ENCODE data around the gene TRHDE. TPM values are rescaled to one million over a fixed set of nuclear protein-coding genes. Genes with fewer than 3 reads are reported as not detected.

Gene TRHDE
- polyA plus RNA-seq, 2 of the 4 experiments (the other 2 are of a cell fraction) = 0.16 to 0.32 TPM

GRCh38 chr12:72692338-72692737, 420.2 kb downstream of the TRHDE start:
- WGBS (ENCODE audit: missing lambda C conversion rate) = 17% methylated on average over 2 of the region's 2 CpGs
- no peak overlapping the region for H3K4me3 ChIP-seq
- TF ChIP-seq TP53 (CRISPR knock-in tag; IDR thresholded peaks at IDR 0.05) = no peak
- TF ChIP-seq CBX8 (IDR thresholded peaks at IDR 0.05) = no peak
- TF ChIP-seq FOSB (CRISPR knock-in tag; IDR thresholded peaks at IDR 0.05) = no peak
- TF ChIP-seq SMC3 (IDR thresholded peaks at IDR 0.05) = no peak
- TF ChIP-seq MAZ (IDR thresholded peaks at IDR 0.05; ENCODE audit: borderline replicate concordance, low read depth, low read length) = no peak
- TF ChIP-seq, protein P1, sequence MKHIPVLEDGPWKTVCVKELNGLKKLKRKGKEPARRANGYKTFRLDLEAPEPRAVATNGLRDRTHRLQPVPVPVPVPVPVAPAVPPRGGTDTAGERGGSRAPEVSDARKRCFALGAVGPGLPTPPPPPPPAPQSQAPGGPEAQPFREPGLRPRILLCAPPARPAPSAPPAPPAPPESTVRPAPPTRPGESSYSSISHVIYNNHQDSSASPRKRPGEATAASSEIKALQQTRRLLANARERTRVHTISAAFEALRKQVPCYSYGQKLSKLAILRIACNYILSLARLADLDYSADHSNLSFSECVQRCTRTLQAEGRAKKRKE (CRISPR knock-in tag; IDR thresholded peaks at IDR 0.05; ENCODE audit: low read depth) = no peak
- no peak for TF ChIP-seq NPAS2 (CRISPR knock-in tag; IDR thresholded peaks at IDR 0.05; ENCODE audit: borderline replicate concordance)
- TF ChIP-seq RCOR1 (IDR thresholded peaks at IDR 0.05; ENCODE audit: low read depth, low read length) = no peak
- TF ChIP-seq POLR2A (IDR thresholded peaks at IDR 0.05; ENCODE audit: low read length) = no peak
- no peak for TF ChIP-seq KDM1A (IDR thresholded peaks at IDR 0.05; ENCODE audit: low read depth)
- TF ChIP-seq, protein P2, sequence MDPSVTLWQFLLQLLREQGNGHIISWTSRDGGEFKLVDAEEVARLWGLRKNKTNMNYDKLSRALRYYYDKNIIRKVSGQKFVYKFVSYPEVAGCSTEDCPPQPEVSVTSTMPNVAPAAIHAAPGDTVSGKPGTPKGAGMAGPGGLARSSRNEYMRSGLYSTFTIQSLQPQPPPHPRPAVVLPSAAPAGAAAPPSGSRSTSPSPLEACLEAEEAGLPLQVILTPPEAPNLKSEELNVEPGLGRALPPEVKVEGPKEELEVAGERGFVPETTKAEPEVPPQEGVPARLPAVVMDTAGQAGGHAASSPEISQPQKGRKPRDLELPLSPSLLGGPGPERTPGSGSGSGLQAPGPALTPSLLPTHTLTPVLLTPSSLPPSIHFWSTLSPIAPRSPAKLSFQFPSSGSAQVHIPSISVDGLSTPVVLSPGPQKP (IDR thresholded peaks at IDR 0.05; ENCODE audit: low read depth, low read length) = no peak
- FAIRE-seq = no peak
- H3K4me2 ChIP-seq = no peak overlapping the region
- ChIA-PET POLR2A (no interaction called here), CTCF (no interaction called here)
- no peak for ATAC-seq
- no peak overlapping the region for H3K27ac ChIP-seq
- DNase-seq (ENCODE audit: low read depth in 1 of 2, low spot score in 1 of 2) = no peak
- no peaks in the 10 kb centered on the region for H3K4me1 ChIP-seq
- H3K9me3 ChIP-seq = no peaks in the 10 kb centered on the region; the same call in 2 of the 3 replicates

- no peak for DNase-seq (ENCODE audit: low read depth in 1 of 2, low spot score in 1 of 2)
- H3K4me2 ChIP-seq = no peak overlapping the region
Observed at GRCh38 chr12:72694193-72694592, 422.0 kb downstream of the TRHDE start.

More at GRCh38 chr12:72694193-72694592, 422.0 kb downstream of the TRHDE start:
- H3K4me1 ChIP-seq = no peaks in the 10 kb centered on the region
- ChIA-PET CTCF (no interaction called here), POLR2A (no interaction called here)
- ATAC-seq (no peak), FAIRE-seq (no peak)
- H3K27ac ChIP-seq = no peak overlapping the region
- TF ChIP-seq USF2 (IDR thresholded peaks at IDR 0.05) (no peak), ESRRA (IDR thresholded peaks at IDR 0.05; ENCODE audit: borderline replicate concordance, low read length) (no peak), KDM5A (IDR thresholded peaks at IDR 0.05) (no peak), RARB (CRISPR knock-in tag; IDR thresholded peaks at IDR 0.05) (no peak), GATA3 (IDR thresholded peaks at IDR 0.05; ENCODE audit: borderline replicate concordance) (no peak), POLR2AphosphoS2 (conservative IDR thresholded peaks at IDR 0.05; ENCODE audit: low read length) (no peak), ZSCAN20 (CRISPR knock-in tag; IDR thresholded peaks at IDR 0.05) (no peak), MAZ (IDR thresholded peaks at IDR 0.05; ENCODE audit: borderline replicate concordance, low read depth, low read length) (no peak), ZC3H11A (IDR thresholded peaks at IDR 0.05) (no peak), RFX5 (IDR thresholded peaks at IDR 0.05) (no peak), SREBF2 (IDR thresholded peaks at IDR 0.05) (no peak), MAX (IDR thresholded peaks at IDR 0.05) (no peak), RNF2 (IDR thresholded peaks at IDR 0.05; ENCODE audit: borderline replicate concordance, low read depth) (no peak), E2F6 (IDR thresholded peaks at IDR 0.05; ENCODE audit: borderline replicate concordance, low read depth) (no peak), HEYL (CRISPR knock-in tag; IDR thresholded peaks at IDR 0.05) (no peak)
- TF ChIP-seq, protein P2 (IDR thresholded peaks at IDR 0.05; ENCODE audit: low read depth, low read length) = no peak
- TF ChIP-seq, protein P1 (CRISPR knock-in tag; IDR thresholded peaks at IDR 0.05; ENCODE audit: low read depth) = no peak
- TF ChIP-seq, protein P3, sequence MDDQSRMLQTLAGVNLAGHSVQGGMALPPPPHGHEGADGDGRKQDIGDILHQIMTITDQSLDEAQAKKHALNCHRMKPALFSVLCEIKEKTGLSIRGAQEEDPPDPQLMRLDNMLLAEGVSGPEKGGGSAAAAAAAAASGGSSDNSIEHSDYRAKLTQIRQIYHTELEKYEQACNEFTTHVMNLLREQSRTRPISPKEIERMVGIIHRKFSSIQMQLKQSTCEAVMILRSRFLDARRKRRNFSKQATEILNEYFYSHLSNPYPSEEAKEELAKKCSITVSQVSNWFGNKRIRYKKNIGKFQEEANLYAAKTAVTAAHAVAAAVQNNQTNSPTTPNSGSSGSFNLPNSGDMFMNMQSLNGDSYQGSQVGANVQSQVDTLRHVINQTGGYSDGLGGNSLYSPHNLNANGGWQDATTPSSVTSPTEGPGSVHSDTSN (IDR thresholded peaks at IDR 0.05) = no peak
- TF ChIP-seq, protein P4, sequence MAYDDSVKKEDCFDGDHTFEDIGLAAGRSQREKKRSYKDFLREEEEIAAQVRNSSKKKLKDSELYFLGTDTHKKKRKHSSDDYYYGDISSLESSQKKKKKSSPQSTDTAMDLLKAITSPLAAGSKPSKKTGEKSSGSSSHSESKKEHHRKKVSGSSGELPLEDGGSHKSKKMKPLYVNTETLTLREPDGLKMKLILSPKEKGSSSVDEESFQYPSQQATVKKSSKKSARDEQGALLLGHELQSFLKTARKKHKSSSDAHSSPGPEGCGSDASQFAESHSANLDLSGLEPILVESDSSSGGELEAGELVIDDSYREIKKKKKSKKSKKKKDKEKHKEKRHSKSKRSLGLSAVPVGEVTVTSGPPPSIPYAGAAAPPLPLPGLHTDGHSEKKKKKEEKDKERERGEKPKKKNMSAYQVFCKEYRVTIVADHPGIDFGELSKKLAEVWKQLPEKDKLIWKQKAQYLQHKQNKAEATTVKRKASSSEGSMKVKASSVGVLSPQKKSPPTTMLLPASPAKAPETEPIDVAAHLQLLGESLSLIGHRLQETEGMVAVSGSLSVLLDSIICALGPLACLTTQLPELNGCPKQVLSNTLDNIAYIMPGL (CRISPR knock-in tag; IDR thresholded peaks at IDR 0.05; ENCODE audit: borderline replicate concordance) = no peak
- H3K9me3 ChIP-seq = no peaks in the 10 kb centered on the region; the same call in 1 of the 3 replicates
- no peak overlapping the region for H3K4me3 ChIP-seq

All from A549 (cell line).